ENCODE data around the gene SPRY4. TPM values are rescaled to one million over a fixed set of nuclear protein-coding genes. Genes with fewer than 3 reads are reported as not detected.
A peak's percentile ranks its signal among the peaks of the same experiment; 100 is the strongest.

The SPRY4 gene
- total and polyA plus RNA-seq, 2 of the 4 experiments (the other 2 are of a cell fraction), result 8.4 to 21.0 TPM

- peak overlapping the region; percentile 7; the same call in 1 of the 2 replicates for H3K27ac ChIP-seq (ENCODE audit: insufficient read depth, low read length)
- TF ChIP-seq FOS (IDR thresholded peaks at IDR 0.05; ENCODE audit: low read depth, low read length) (peak; percentile 13; the same call in 1 of the 2 replicates), MXI1 (IDR thresholded peaks at IDR 0.05; ENCODE audit: borderline replicate concordance, low read depth, low read length) (peak; percentile 28; the same call in 1 of the 2 replicates), CHD1 (IDR thresholded peaks at IDR 0.05; ENCODE audit: low read depth, low read length) (no peak)
Measured at GRCh38 chr5:142293486-142293885, 31.3 kb downstream of the SPRY4 start.

More at GRCh38 chr5:142293486-142293885, 31.3 kb downstream of the SPRY4 start:
- no peak overlapping the region for H3K4me3 ChIP-seq (ENCODE audit: insufficient read depth, low read depth, low read length)
- peak overlapping the region; percentile 82; the same call in 1 of the 2 replicates for H3K4ac ChIP-seq (ENCODE audit: low read depth, low read length)
- peak overlapping the region; percentile 77 for H2AFZ ChIP-seq (replicated peaks; ENCODE audit: low read length, poor library complexity)
- H2AK5ac ChIP-seq (ENCODE audit: low read depth, low read length), result peak overlapping the region; percentile 84
- in situ Hi-C loops (cut with MboI; ENCODE audit: low sequenced_read_pairs) (no loop called here), intact Hi-C loops (cut with micrococcal nuclease) (no loop called here), dilution Hi-C loops (cut with HindIII; ENCODE audit: low sequenced_read_pairs, unreplicated experiment) (no loop called here)
- H4K8ac ChIP-seq (ENCODE audit: low read depth in 2 of 2, low read length in 2 of 2), result peak overlapping the region; percentile 14 to 65; a peak in 3 of 4 replicates
- no TSS peak for BruUV-seq (replicated peaks)
- H2AK9ac ChIP-seq (replicated peaks; ENCODE audit: low read depth, low read length, poor library complexity), result peak overlapping the region; percentile 60
- ATAC-seq (ENCODE audit: low read depth) (no peak), DNase-seq (peak; percentile 71)
- peaks cover 21% of the 10 kb centered on the region for H3K9me1 ChIP-seq (ENCODE audit: insufficient read depth, low read length)
- H3K23ac ChIP-seq (ENCODE audit: low read depth, low read length), result peak overlapping the region; percentile 18; the same call in 1 of the 2 replicates
- H3K79me1 ChIP-seq (ENCODE audit: low read depth in 1 of 2, low read length in 2 of 2), result peaks cover 19 to 75% of the 10 kb centered on the region in 2 experiments
- no peaks in the 10 kb centered on the region for H3K27me3 ChIP-seq (ENCODE audit: control insufficient read depth, insufficient read depth, low read length)
- peak overlapping the region; percentile 43; the same call in 1 of the 2 replicates for H4K91ac ChIP-seq (ENCODE audit: insufficient read depth, low read depth, low read length)
- ChIA-PET CTCF (no interaction called here), POLR2A (ENCODE audit: unreplicated experiment) (no interaction called here)
- H3K4me2 ChIP-seq (ENCODE audit: low read depth, low read length), result no peak overlapping the region
- peak overlapping the region; percentile 61 for H3K14ac ChIP-seq (replicated peaks; ENCODE audit: low read depth, low read length)
- H4K20me1 ChIP-seq (ENCODE audit: insufficient read depth, low read length), result no peaks in the 10 kb centered on the region
- H2BK20ac ChIP-seq (ENCODE audit: low read depth, low read length), result peak overlapping the region; percentile 65; the same call in 1 of the 2 replicates
- peak overlapping the region; percentile 53; the same call in 2 of the 3 replicates for H2BK15ac ChIP-seq (ENCODE audit: low read depth, low read length)
- H3K9me3 ChIP-seq (ENCODE audit: control insufficient read depth, insufficient read depth, low read length), result no peaks in the 10 kb centered on the region
- no peaks in the 10 kb centered on the region for H3K36me3 ChIP-seq (ENCODE audit: control insufficient read depth, insufficient read depth, low read length)
- peak overlapping the region; percentile 86 for H2BK120ac ChIP-seq (ENCODE audit: low read depth, low read length)
- H3K4me1 ChIP-seq (ENCODE audit: control insufficient read depth, insufficient read depth, low read length), result peaks cover 16% of the 10 kb centered on the region
- H3K56ac ChIP-seq (ENCODE audit: extremely low read depth, insufficient read depth, low read length), result no peak overlapping the region
- H3K9ac ChIP-seq (ENCODE audit: low read depth, low read length), result no peak overlapping the region
- H2BK5ac ChIP-seq (ENCODE audit: low read depth, low read length, poor library complexity, severe bottlenecking), result peak overlapping the region; percentile 71
- H4K5ac ChIP-seq (ENCODE audit: low read depth, low read length), result peak overlapping the region; percentile 1; the same call in 1 of the 2 replicates
- 54% methylated on average over 3 of the region's 5 CpGs; no CpG with 5 or more reads in 1 of the 2 experiments for WGBS, 2 experiments (ENCODE audit: extremely low coverage in 2 of 2, insufficient read length in 1 of 2)
- no peak overlapping the region; the same call in 1 of the 2 replicates for H3K18ac ChIP-seq (ENCODE audit: low read depth, low read length)

All from IMR-90 (cell line).